Mammary epithelial cell (primary cell): ENCODE measurements around the gene PAX2.

ENCODE experiments used
- CTCF ChIP-seq, 2 donors: IDR thresholded peaks in 1 of 2; conservative IDR thresholded peaks in 1 of 2; 2 replicates each; pipeline ENCODE4 v1.5.1; 2011 to 2012; ENCODE audit warnings: inconsistent platforms in 2 of 2, low read length in 2 of 2, mild to moderate bottlenecking in 2 of 2, control low read depth in 1 of 2, low read depth in 1 of 2; ENCODE audit not compliant: insufficient read depth in 1 of 2; ENCODE audit errors: extremely low read depth in 1 of 2
- EZH2 ChIP-seq: IDR thresholded peaks from 2 replicates; pipeline ENCODE4 v1.6.1; 2012; ENCODE audit warnings: low read length, inconsistent platforms, borderline replicate concordance

- TF ChIP-seq CTCF (conservative IDR thresholded peaks at IDR 0.05 in 1 of 2, IDR thresholded peaks at IDR 0.05 in 1 of 2; ENCODE audit: extremely low read depth in 1 of 2, insufficient read depth in 1 of 2, low read depth in 1 of 2, low read length in 2 of 2), result no peak
- no peak for TF ChIP-seq EZH2
Observed at GRCh38 chr10:100725071-100725471, 20.3 kb upstream of the PAX2 start.
